GM12891 (cell line): ENCODE results near the gene TRMT10C.
A peak's percentile ranks its signal among the peaks of the same experiment; 100 is the strongest.
"Not testable (repeated sequence)": the region's sequence is repeated elsewhere in the genome, so short reads cannot be mapped to it uniquely, and the experiment has no call there.

Experiments
- DNase-seq: peaks from one replicate; pipeline ENCODE4 v3.0.0; 2011; ENCODE audit warnings: low spot score; ENCODE audit not compliant: insufficient read length
- FAIRE-seq: peaks from 2 replicates; lab custom pipeline; 2011; peaks lifted over from hg19 to GRCh38; lab: Jason Lieb, UNC
- PAX5 ChIP-seq: IDR thresholded peaks from 2 replicates; pipeline ENCODE4 v1.6.1; 2011; ENCODE audit warnings: low read length, moderate library complexity, mild to moderate bottlenecking; ENCODE audit not compliant: insufficient read depth, severe bottlenecking
- POLR2A ChIP-seq: IDR thresholded peaks from 2 replicates; pipeline ENCODE4 v1.6.1; 2011; ENCODE audit warnings: low read depth, low read length, control low read depth
- POLR2AphosphoS5 ChIP-seq: IDR thresholded peaks from 2 replicates; pipeline ENCODE4 v1.6.1; 2011; ENCODE audit warnings: low read depth, low read length, control low read depth
- POU2F2 ChIP-seq: IDR thresholded peaks from 2 replicates; pipeline ENCODE4 v1.6.1; 2011; ENCODE audit warnings: low read depth, mild to moderate bottlenecking, control low read depth, low read length, moderate library complexity
- SPI1 ChIP-seq: IDR thresholded peaks from 2 replicates; pipeline ENCODE4 v1.6.1; 2011; ENCODE audit warnings: low read depth, low read length, control low read depth
- TAF1 ChIP-seq: IDR thresholded peaks from 2 replicates; pipeline ENCODE4 v1.6.1; 2011; ENCODE audit warnings: low read depth, low read length, control low read depth

The TRMT10C gene

DNA sequence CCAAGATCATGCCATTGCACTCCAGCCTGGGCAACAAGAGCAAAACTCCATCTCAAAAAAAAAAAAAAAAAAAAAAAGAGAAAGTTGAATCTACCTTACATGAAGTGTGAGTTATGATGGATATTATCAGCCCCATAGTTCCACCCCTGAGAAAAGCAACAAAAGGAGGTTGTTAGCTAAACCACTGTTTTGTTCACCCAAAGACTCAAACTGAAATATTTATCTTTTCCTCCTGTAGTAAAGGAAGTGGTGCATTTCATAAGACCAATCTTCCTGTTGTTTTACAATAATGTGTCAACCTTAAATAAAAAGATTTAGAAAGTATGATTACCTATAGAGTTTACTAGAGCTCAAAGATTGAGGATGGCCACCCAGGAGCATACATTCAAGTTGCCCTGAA lies 18.7 kb upstream of the TRMT10C start:
- FAIRE-seq, result no peak
- TF ChIP-seq POLR2A (no peak), SPI1 (no peak), POU2F2 (no peak), TAF1 (no peak), POLR2AphosphoS5 (no peak), PAX5 (no peak)
- no peak for DNase-seq

DNA sequence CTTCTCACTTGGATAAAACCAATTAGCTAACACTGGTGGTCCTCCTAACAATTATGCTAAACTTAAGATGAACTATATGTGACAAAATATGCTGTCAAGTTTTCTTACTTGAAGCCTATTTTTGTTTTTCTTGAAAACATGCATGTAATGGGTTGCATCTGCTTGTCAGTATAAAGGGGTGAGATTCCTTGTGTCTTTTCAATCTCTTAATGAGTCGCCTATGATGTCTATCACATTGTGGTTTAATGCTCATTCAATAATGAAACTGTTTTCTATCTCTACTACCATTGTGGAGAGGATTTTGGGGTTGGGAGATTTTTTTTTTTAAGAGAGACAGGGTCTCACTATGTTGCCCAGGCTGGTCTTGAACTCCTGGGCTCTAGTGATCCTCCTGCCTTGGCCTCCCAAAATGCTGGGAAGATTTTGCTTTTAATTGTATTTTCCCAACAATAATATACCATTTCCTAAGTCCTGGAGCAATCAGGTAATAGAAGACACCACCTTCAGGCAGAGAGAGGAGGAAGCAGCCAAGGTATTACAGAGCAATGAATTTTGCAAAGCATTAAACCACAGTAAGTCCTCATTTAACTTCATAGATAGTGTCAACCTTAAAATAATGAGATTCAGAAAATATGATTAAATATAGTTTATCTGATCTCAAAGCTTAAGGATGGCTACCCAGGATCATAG lies 17.4 kb upstream of the TRMT10C start:
- no peak for DNase-seq
- no peak for TF ChIP-seq POU2F2
- TF ChIP-seq POLR2A, result no peak
- no peak for TF ChIP-seq PAX5
- no peak for TF ChIP-seq TAF1
- TF ChIP-seq SPI1, result no peak
- no peak for TF ChIP-seq POLR2AphosphoS5
- FAIRE-seq, result no peak

DNA sequence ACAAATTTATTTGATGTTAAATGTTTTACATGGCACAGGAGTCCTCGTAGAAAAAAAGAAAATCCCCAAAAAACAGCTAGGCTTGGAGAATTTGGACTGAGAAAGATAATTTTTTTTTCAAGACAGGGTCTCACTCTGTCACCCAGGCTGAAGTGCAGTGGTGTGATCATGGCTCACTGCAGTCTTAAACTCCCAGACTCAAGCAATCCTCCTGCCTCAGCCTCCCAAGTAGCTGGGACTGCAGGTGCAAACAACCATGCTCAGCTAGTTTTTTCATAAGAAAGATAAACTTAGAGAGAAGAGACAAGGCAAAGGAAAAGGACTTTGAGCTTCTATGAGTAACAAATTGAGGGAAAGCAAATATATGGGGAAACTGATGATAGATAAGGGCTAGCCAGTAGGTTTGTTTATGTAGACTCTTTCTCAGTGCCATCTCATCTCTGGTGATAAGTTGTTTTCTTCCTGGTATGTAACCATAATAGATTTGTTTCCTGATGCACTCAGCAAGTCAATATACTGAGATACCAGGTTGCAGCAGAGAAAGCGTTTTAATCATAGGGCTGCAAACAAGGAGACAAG lies 13.1 kb upstream of the TRMT10C start:
- TF ChIP-seq POU2F2 (no peak), TAF1 (no peak), POLR2AphosphoS5 (no peak), SPI1 (no peak), POLR2A (no peak), PAX5 (no peak)
- FAIRE-seq (no peak), DNase-seq (no peak)

DNA sequence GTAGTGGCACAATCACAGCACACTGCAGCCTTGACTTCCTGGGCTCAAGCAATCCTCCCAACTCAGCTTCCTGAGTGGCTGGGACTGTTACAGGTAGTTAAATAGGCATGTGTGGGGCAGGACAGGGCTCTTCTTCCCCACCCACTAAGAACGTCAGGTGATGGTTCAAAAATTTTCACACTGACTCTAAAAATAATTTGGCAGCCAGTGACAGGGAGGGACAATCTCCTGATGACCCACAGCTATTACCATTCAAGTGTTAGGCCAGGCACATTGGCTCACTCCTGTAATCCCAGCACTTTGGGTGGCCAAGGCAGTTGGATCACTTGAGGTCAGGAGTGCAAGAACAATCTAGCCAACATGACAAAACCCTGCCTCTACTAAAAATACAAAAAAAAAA lies 12.2 kb upstream of the TRMT10C start:
- DNase-seq, result no peak
- no peak for FAIRE-seq
- TF ChIP-seq PAX5 (no peak), POLR2AphosphoS5 (no peak), SPI1 (no peak), POU2F2 (no peak), TAF1 (no peak), POLR2A (no peak)

DNA sequence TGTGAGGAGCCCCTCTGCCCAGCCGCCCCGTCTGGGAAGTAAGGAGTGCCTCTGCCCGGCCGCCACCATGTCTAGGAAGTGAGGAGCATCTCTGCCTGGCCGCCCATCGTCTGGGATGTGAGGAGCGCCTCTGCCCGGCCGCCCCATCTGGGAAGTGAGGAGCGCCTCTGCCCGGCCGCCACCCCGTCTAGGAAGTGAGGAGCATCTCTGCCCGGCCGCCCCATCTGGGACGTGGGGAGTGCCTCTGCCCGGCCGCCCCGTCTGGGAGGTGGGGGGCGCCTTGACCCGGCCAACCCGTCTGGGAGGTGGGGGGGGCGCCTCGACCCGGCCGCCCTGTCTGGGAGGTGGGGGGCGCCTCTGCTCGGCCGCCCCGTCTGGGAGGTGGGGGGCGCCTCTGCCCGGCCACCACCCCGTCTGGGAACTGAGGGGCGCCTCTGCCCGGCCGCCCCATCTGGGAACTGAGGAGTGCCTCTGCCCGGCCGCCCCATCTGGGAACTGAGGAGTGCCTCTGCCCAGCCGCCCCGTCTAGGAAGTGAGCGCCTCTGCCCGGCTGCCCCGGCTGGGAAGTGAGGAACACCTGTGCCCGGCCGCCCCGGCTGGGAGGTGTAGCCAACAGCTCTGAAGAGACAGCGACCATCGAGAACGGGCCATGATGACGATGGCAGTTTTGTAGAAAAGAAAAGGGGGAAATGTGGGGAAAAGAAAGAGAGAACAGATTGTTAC lies 10.1 kb upstream of the TRMT10C start:
- not testable (repeated sequence) for FAIRE-seq, DNase-seq

DNA sequence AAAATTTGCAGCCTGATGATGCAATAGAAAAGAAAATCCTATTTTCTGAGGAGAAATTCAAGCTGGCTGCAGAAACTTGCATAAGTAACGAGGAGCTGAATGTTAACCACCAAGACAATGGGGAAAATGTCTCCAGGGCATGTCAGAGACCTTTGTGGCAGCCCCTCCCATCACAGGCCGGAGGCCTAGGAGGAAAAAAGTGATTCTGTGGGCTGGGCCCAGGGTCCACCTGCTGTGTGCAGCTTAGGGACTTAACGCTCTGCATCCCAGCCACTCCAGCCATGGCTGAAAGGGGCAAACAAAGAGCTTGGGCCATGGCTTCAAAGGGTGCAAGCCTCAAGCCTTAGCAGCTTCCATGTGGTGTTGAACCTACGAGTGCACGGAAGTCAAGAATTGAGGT lies 8.3 kb upstream of the TRMT10C start:
- not testable (repeated sequence) for FAIRE-seq, DNase-seq

DNA sequence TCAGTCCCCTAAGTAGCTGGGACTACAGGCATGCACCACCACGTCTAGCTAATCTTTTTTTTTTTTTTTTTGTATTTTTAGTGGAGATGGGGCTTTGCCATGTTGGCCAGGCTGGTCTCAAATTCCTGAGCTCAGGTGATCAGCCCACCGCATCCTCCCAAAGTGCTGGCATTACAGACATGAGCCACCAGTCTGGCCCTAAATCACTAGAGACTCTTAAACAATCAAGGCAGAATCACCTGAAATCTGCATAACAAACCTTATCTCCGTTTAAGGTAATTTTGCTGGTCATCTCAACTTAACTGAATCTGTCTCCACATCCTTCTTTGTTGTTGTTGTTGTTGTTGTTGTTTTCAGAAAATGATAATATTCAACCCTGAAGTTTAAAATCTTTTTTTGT lies 5.6 kb upstream of the TRMT10C start:
- no peak for DNase-seq
- TF ChIP-seq POU2F2 (no peak), PAX5 (no peak), POLR2AphosphoS5 (no peak), POLR2A (no peak), TAF1 (no peak)
- no peak for FAIRE-seq

DNA sequence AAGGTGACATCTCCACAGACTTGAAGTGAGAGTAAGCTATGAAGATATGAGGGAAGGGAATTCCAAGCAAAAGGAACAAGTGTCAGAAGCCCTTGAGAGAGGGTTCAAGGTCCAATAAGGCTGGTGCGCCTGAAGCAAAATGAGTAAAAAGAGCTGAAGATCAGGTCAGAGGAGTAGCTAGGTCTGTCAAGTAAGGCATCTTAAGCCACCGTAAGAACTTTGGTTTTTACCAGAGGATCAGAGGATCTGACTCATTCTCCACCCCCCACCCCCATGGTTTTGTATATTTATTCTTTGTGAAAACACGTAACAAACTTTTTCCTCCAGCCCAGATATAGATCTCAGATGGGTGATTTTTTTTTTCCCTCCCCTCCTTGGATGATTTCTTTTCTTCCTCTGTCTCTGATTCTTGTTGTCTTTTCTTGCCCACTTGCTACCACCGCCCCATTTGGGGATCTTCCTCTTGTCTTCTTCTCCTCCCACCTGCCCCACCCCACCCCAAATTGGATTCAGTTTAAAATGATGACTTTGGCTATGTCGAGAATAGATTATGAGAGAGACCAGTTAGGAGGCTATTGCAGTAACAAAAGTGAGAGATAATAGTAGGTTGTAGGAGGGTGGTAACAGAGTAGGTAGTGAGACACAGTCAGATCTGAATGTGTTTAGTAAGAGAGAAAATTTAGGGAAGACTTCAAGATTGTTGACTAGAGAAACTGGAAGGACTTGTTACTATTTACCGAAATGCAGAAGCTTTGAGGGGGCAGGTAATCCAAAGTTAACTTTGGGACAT lies 6.1 kb downstream of the TRMT10C start:
- TF ChIP-seq SPI1, result no peak
- no peak for TF ChIP-seq POU2F2
- no peak for TF ChIP-seq PAX5
- no peak for TF ChIP-seq TAF1
- TF ChIP-seq POLR2AphosphoS5, result no peak
- TF ChIP-seq POLR2A, result peak; percentile 63
- DNase-seq (no peak), FAIRE-seq (no peak)

DNA sequence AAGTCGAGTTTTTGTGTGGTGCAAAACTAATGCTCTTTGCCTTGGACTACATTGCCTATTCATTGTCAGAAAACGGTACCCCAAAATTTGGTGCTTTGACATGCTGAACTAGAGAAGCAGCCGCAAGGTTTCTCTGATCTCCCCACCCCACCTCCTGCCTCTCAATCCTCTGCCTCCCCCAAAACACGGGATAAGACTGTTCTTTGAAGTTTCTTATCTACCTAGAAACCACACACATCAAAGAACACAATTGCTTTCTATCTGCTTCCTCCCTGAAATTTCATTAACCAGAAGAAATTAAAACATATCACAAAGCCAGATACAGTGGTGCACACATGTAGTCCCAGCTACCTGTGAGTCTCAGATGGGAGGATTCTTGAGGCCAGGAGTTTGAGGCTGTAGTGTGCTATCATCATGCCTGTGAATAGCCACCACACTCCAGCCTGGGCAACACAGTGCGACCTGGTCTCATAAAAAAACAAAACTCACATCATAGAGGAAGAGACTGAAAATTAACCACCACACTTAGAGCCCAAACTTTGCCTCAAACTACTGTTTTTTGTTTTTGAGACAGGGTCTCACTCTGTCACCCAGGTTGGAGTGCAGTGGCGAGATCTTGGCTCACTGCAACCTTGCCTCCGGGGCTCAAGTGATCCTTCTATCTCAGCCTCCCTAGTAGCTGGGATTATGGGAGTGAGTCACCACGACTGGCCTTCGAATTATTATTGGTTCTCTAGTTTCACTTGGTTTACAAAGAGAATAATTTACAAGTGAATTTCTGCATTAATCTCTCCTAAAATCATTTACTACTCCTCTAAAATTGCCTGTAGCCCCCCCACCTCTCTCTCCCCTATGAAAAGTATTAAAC lies 9.6 kb downstream of the TRMT10C start:
- DNase-seq, result no peak
- no peak for FAIRE-seq
- TF ChIP-seq POLR2AphosphoS5 (no peak; the same call in 1 of the 2 replicates), POU2F2 (no peak), PAX5 (no peak), SPI1 (no peak)
